Activated naive CD4-positive, alpha-beta T cell (primary cell): Measurements from ENCODE around the gene HDAC4.

Source experiments
- DNase-seq, 4 experiments: peaks; one replicate each; lab custom pipeline; 2025; lab: John Stamatoyannopoulos, UW

The HDAC4 gene

DNA sequence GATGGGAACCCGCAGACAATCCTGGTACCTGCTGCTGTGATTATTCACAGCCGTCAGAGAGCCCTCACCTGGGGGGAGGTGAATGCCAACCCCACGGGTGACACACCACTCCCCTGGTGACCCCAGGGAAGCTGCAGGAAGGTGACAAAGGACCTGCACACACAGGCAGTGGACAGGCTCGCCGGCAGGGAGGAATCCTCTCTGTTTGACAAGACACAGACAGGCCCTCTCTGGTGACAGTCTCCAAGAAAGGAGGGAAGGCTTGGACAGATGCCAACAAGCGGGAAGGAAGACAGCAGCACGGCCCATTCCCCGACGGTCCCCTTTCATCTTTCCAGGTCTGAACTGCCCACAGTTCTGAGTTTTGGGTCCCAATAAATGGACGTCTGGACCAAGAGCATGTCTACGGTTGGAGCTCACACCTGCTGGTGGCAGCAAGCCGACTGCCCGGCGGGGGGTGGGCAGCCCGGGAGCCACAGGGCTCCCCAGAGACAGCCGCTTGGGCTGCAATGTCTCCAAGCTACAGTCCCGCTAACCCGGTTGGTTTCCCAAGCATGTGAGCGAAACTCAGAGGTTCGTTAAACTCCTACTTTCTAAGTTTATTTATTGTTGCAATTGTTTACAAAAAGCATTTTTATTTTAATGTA lies 31.8 kb downstream of the HDAC4 start:
- DNase-seq = no peak

DNA sequence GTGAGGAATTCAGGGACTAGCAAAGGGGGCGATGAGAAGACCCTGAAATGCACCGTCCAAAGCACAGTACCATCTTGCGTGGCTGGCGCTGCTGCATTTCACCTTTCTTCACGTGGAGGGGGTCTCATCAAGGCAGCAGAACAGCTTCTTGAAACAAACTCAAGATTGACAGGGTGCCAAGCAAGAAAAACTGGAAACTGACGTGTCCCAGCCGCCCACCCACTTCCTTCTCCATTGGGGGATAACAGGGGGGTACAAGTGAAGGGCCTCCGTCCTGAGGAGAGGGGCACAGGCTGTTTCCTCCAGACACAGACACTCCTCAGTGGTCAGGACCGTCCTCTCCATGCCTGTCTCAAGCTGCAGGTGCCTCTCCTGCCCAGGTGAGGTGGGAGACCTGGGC lies 32.5 kb downstream of the HDAC4 start:
- no peak for DNase-seq

DNA sequence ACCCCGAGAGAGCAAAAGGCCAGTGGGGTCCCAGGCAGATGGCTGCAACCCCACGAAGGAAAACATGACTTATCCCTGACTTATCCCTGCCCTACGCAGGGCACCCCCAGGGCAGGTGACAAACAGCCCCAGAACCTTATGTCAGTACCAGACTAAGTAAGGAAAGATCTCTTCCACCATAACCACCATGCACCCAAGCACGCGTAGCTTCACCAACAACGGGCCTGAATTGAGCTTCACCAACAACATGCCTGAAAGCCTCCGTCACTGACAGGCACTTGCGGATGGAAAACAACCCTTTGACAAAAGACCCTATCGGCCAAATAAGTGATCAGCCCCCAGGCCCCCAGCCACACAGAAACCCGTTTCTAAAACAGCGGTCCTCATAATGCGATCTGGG lies 34.1 kb downstream of the HDAC4 start:
- no peak for DNase-seq

- DNase-seq = no peak
These were observed 34.9 kb downstream of the HDAC4 start for GRCh38 chr2:239365782-239366435.

- no peak for DNase-seq
These were observed 35.6 kb downstream of the HDAC4 start for GRCh38 chr2:239365071-239365781.

- DNase-seq = no peak
These were observed 36.7 kb downstream of the HDAC4 start for GRCh38 chr2:239363946-239364637.

DNA sequence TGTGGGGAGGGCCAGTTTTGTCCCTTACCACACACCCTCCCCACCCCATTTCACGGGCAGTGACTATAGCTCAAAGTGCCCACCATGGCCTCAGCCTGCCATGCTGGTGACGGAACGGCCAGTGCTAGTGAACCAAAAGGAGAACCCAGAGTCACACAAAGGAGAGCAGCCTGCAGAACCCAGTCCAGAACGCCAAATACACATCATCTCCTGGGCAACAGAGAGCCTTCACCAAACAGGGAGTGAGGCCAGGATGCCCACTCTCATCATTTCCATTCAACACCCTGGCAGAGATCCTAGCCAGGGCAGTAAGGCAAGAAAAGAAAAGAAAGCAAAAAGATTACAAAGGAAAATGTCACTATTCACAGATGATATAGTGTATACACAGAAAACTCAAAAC lies 38.3 kb downstream of the HDAC4 start:
- no peak for DNase-seq

DNA sequence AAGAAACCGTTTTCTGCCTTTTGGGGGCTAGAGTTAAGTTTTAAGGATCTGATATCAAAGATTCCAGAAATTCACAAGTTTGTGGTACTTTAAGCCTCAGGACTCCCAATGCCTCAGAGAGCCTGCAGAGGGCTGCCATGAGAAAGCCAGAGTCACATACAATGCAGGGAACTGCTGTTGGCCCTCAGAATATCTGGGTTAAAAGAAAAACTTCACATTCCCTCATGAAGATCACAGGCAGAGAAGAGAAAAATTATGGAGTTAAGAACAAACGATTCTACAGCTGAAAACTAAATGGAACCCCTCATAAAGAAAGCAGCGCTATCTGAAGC lies 39.5 kb downstream of the HDAC4 start:
- no peak for DNase-seq

GRCh38 chr2:239360421-239361310 lies 40.2 kb downstream of the HDAC4 start:
- no peak for DNase-seq

DNA sequence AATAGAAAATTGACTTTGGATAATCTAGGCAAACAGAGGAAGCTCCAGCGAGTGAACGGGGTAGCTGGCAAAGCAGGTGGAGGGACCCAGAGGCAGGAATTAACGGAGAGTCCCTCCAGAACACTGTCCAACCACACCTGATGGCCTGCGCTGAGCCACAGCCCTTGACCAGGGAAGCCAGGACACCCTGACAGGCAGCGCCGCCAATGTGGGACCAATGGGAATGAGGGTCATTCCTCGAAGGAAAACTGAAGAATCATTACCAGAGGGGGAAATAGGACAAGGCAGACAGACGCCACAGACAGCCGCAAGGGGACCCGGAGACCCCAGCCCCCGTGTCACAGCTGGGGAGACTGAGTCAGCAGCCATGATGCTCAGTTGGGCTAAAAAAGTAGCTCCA lies 40.8 kb downstream of the HDAC4 start:
- DNase-seq = no peak

- DNase-seq = no peak
These were observed 41.5 kb downstream of the HDAC4 start for GRCh38 chr2:239359196-239359912.

- DNase-seq = no peak
These were observed 42.6 kb downstream of the HDAC4 start for GRCh38 chr2:239358062-239358754.

GRCh38 chr2:239355724-239356123 lies 45.1 kb downstream of the HDAC4 start:
- no peak for DNase-seq

- no peak for DNase-seq
These were observed 45.7 kb downstream of the HDAC4 start for GRCh38 chr2:239355139-239355538.

- DNase-seq = no peak
These were observed 46.1 kb downstream of the HDAC4 start for GRCh38 chr2:239354791-239355136.

DNA sequence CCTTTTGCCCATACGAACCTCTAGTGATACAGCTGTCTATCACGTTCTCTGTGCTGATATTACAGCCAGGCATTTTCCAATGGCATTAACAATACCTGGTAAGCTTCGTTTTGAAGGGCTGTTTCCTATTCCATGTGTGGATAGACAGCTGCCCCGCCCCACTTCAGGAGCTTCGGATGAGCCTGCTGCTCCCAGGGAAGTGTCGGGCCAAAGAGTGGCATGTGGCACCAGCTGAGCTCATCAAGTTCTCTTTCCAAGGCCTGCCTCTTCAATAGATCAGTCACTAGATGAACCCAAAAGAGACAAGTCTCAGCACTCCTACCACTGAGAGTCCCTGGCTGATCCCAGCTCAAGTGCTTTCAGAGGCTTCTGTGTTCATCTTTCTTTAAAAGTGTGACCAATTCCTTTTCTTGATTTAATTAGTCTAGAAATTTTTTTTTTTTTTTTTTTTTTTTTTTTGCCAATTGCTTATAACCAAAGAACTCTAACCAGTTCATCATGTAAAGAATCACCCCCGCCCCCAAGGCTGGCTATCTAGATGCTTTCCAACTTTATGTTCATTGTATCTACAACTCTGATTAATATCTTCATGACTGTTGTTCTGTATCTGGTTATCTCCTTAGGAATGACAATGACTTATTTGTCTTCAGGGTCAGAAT lies 46.6 kb downstream of the HDAC4 start:
- no peak for DNase-seq

GRCh38 chr2:239353692-239354091 lies 47.1 kb downstream of the HDAC4 start:
- no peak for DNase-seq

DNA sequence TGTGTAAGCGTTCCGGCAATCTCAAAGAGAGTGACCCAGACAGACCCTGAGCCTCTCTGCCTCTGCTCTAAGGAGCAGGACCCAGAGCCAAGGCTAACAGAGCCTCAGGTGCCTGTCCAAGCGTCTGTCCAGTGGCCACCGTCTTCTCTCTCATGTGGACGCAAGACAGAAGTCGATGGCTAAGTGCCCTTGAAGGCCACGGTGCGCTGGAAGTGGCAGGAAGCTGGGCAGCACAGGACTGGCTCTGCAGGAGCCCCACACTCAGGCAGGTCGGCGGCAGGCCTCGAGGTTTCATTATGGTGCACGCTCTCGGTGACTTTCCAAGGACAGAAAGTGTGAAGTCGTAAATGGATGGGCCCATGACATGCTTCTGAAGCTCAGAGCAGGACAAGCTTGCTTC lies 49.1 kb downstream of the HDAC4 start:
- DNase-seq = no peak

GRCh38 chr2:239349453-239350135 lies 51.2 kb downstream of the HDAC4 start:
- no peak for DNase-seq
